HG02840 (cell line): Measurements from ENCODE around the gene HSPB7.
"Not testable (repeated sequence)": the region's sequence is repeated elsewhere in the genome, so short reads cannot be mapped to it uniquely, and the experiment has no call there.

Source experiments
- ATAC-seq: cut with Tn5 transposase; IDR thresholded peaks from one replicate; pipeline ENCODE4 v1.9.1; 2021; ENCODE audit warnings: mild to moderate bottlenecking, moderate library complexity, moderate number of reproducible peaks; ENCODE audit not compliant: unreplicated experiment, low FRiP score

Gene HSPB7

DNA sequence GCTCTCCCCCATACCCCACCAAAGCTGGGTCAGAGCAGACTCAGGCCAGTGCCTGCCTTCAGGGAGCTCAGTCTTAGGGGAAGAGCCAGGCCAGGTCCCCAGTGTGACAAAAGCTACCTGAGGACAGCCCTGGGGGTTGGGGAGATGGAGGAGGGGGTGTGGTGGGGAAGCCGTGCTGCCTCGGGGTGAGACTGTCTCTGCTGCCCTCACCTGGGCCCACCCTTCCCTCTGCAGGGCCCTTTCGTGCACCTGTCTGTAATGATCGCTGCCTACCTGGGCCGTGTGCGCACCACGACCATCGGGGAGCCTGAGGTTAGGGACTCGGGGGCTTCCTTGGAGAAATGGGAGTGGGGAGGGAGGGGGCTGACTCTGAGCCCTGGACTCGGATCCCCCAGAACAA lies 8.5 kb upstream of the HSPB7 start:
- ATAC-seq = not testable (repeated sequence)

DNA sequence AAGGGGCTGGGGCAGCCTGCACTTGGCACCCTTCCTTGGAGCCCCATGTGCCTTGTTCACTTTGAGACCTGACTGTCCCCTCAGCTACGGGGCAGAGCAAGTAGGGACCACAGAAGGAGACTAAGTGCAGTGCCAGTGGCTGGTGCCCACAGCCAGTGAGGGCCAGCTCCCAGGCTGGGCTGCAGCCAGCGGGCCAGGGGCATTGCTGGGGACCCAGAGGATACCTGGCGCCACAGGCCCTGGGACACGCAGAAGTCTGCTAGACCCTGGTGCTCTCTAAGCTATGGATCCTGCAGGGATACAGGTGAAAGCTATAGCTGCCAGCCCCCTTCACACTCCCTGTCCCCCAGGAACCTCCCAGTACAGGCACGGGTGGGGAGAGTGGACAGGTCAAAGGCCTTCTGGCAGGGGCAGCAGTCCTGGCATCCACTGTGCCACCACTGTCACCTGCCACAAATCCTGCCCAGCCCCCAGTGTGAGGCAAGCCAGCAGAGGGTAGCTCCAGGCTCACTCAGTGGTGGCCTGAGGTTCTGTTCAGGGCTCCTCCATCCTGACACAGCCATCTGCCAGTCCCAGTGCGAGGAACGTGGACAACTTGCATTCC lies 5.3 kb upstream of the HSPB7 start:
- ATAC-seq = no peak

DNA sequence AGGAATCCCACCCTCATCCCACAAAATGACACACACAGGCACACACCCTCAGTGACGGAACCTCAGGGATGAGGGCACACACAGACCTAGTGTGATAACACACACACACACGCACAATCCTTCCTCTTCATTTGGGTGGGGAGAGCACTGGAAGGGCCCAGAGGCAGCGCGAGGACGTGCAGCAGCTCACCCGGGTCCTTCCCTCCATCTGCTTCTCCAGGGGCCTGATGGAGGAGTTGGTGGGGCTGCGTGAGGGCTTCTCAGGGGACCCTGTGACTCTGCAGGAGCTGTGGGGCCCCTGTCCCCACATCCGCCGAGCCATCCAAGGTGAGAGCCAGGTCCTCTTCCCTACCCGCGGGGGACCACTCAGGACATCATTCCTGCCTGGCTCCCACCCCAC lies 4.5 kb upstream of the HSPB7 start:
- ATAC-seq = no peak

DNA sequence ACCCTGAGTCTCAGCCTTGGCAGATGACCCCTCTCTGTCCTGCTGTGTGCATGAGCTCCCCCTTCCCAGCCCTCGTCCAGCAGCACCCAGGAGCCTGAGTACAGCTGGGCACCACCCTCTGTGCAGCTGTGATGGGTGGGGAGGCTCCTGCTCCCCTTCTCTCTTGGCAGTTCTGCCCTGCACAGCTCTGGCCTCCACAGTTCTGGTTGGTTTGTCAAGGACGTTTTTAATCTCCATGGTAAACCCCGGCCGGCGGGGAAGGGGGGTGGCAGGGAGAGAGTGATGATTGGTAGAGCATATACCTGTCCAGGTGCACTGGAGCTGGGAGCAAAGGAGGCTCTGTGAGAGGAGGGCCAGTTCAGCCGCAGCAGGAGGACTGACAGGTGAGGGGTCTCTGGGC lies 3.8 kb upstream of the HSPB7 start, which contains the start of gene CLCNKA:
TSS of gene CLCNKA (plus strand) at position 356 of the 400 bp plus-strand sequence. CDS start 584 bp downstream, outside the sequence.
- no peak for ATAC-seq

DNA sequence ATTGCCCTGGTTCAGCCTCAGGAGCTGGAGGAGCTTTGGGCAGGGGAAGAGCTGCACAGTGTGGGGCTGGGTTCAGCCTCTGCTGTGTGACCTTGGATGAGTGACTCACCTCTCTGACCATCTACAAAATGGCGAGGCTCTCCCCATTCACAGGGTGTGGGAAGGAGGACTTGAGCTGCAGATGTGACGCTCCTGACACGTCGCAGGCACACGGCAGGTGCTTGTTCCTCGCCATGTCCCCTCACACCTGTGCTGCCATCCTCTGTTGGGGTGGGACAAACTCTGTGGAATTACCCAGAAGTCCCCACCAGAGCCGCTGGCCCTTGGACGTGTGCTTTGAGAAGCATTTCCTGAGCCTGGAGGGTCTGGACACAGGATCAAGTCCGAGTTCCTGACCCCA lies 3.0 kb upstream of the HSPB7 start:
- ATAC-seq = not testable (repeated sequence)

DNA sequence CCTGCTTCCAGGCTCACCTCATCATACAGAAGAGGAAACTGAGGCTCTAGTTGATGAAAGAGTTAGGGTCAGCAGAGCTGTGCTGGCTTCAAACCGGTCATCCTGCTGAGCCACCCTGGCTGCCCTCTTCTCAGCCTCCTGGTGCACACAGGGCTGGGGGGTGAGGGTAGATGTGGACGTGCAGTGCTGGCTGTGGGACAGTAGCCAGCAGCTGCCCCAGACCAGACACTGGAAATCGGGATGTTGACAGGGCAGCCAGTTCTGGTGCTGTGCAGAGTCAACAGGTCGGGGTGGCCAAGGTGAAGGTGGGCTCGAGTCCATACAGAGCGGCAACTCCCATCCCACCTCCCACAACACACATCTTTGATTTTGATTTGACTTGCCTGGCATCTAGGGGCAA lies 2.5 kb upstream of the HSPB7 start:
- ATAC-seq = no peak

DNA sequence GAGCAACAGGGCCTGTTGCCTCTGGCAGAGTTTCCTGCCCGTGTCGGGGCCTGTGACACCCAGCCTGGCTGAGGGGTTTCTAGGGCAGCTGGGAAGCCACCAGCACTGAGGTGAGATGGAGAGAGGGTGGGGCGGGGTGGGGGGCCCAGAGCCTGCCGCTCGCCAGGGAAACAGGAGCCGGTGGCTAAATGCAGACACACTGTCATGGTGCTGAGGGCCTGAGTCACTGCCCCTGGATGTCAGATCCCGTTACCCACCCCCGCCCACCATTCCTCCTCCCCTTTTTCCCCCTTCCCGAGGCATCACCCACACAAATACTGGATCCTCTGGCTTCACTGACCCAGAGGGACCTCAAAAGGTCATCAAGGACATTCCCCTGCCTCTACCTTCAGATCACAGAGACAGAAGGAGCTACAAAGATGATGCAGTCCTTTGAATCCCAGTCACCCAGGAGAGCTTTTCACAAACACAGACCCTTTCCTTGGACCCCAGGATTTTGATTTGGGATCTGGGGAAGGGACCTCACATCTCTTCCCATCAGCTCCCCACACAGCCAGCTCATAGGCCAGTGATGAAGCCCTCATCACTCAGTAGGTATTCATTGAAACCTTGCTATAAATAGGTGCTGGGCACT lies 1.9 kb upstream of the HSPB7 start:
- no peak for ATAC-seq

DNA sequence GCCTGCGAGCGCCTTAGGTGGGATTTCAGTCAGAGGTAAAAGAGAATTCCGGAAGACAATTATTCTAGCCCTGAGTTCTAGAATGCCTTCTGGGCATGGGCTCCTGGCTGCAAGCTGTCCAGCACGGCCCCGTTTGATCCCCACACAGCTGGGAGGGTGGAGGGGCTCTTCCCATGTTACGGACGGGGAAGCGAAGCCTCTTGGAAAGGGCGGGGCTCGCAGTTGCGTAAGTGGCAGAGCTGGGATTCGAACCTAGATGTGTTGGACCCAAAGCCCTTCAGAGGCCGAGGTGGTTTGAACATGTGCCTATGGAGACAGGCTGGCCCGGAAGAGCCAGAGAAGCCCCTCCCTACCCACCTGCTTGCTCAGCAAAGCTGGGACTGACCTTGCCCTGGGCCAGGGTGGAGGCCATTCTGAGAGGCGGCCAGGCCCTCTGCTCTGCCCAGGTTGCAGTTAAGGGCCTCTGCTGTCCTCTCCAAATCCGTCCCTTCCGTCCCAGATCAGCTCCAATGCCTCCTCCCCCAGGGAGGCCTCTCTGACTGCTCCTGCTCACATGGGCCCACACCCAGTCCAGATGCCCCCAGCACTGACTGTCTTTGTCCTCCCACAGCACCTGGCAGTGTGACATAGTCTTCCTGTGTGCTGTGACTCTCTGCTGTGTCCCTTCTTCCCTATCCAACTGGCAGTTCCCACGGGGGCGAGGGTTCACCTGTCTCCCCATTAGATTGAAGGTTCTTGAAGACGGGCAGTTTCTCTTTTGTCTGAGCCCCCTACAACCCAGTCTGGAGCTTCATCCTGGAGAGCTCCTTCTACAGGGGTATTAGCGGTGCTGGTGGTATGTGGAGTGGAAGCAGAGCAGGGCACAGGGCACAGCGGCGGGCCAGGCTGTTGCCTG lies 1.2 kb upstream of the HSPB7 start:
- no peak for ATAC-seq

DNA sequence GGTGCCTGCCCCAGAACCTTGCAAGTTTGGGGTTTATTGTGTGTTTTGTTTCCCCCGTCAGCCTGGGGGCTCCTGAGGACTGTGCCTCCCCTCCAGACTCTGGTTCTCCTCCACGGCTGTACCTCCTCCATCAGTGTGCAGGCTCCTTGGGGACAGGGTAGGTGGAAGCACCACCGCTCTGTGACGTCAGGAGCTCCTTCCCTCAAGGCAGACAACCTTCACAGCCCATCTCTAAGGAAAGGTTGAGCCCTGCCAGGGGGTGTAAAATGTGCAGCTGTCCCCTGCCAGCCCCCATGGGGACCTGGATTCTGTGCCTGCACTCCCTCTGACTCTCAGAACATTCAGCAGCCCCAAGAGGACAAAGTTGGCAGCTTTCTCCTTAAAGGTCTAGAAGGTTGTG lies 465 bp upstream of the HSPB7 start:
- ATAC-seq = no peak

DNA sequence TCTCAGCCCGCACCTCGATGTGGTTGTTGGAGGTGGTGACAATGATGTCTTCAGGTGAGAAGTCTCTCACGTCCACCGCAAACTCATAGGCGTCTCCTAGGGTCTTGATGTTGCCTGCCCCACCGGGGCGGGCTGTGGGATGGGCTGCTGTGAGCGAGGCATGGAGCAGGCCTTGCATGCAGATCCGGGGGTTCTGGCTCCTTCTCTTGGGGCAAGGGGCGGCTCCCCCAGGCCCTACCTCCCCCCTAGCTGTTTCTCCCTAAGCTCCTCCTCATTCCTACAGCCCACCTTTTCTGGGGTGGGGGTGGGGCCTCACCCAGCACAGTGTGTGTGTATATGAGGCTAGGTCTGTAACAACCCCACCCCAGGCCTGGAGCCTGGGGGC lies 775 bp downstream of the HSPB7 start:
- ATAC-seq = no peak

DNA sequence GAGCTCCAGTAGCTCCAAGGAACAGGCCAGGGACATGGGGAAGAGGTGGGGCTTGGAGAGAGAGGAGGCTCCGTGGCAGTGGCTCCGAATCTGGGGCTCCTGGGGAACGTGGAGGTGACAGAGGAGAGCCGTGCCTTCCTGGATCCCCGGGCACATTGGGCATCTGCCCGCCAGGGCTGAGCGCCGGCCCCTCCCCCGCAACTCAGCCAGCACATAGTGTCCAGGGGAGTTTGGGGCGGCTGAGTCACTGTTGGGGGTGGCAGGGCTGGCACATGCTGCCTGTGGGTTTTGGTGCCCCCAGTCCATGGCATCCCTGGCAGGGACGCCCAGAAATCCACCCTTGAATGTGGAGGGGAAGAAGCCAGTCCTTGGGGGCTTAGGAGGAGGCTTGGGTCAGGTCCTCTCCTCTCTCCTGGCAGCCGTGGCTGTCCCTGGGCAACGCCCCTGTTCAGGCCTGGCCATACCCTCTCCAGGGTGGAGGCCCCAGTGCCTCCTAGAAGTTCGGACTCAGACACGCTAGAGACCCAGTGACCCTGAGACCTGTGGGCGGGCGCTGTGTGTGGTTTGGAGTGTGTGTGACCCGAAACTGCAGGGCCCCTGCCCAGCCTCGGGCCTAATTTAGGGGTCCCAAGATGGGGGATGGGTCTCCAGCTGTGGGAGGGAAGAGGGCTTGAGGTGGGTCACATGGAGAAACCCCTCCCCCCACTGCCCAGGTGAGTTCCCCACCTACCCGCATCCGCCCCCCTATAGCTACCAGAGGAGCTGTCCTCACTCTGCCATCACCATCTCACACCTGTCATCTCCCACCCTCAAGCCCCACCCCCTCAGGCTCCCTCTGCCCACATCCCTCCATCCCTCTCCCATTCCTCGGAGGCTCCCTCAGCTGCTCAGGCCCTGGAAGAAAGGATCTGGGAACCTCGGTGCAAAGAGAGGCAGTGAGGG lies 1.6 kb downstream of the HSPB7 start:
- no peak for ATAC-seq

DNA sequence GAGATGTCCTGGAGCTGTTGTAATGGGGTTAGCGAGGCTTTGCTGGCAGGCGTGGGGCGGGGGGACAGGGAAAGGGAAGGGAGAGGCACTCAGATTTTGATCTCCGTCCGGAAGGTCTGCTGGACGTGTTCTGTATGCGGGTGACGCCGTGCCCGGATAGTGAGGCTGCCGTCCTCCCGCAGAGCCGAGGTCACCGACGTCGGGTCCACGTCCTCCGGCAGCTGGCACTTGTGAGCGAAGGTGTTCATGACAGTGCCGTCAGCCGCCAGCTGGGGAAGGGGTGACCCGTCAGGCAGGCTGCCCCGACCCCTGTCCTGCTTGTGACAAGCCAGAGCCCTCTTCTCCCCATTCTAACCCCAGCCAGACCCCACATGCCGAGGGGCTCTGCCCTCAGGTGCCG lies 2.4 kb downstream of the HSPB7 start:
- no peak for ATAC-seq

DNA sequence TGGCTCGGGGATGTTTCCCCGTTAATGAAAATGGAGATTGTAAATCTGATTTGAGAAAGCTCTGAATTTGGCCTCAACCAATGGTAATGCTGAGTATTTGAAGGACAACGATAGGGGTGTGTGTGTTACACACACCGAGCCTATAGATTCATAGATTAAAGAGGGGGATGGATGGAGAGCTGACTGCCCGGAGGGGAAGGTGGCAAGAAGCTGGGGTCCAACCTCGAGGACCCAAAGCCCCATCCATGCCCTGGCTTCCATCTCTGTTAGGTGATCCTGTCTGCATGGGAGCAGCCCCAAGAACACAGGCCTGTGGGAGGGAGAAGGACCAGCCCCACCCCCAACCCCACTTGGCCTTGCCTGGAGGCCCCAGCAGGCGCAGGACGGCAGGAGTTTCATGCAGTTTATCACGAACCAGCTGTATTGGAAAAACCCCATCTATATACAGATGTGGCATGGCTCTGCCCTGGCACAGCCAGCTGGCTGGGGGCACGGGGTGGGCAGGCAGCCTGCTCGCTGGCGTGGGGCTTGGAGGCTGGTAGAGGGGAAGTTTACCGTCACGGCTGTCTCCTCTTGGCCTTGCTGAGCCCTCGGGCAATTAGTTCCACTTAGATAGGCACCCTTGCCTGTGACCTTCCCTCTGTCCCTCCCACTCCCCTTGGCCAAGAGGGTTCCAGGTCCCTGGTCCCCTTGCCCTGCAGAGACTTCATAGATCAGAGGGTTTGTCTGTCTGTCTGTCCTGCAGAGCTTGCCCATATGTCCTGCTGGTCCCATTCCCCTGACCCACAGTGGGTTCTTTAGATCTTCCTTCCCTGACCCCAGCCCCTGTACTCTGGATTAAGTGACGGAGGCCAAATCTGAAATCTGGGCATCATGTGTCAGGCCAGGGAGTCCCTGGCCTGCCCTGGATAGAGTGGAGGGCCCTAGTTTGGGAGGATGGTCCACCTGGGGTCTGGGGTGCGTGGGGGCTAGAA lies 3.0 kb downstream of the HSPB7 start:
- ATAC-seq = no peak

DNA sequence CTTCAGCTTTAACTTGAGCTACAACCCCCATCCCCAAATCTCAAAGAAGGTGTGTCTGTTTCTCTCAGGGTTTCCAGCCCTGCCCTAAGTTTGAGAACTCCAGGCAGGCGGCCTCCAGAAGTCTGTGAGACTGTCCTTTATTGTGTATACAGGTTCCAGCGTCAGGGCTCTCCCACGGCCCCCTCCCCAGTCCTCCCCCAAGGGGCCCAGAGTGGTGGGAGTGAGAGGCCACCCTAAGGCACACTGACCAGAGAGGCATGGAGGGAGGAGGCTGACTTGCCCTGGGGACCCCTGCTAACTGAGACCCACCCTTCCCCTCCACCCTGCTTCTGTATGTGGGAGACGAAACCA lies 4.0 kb downstream of the HSPB7 start:
- no peak for ATAC-seq

DNA sequence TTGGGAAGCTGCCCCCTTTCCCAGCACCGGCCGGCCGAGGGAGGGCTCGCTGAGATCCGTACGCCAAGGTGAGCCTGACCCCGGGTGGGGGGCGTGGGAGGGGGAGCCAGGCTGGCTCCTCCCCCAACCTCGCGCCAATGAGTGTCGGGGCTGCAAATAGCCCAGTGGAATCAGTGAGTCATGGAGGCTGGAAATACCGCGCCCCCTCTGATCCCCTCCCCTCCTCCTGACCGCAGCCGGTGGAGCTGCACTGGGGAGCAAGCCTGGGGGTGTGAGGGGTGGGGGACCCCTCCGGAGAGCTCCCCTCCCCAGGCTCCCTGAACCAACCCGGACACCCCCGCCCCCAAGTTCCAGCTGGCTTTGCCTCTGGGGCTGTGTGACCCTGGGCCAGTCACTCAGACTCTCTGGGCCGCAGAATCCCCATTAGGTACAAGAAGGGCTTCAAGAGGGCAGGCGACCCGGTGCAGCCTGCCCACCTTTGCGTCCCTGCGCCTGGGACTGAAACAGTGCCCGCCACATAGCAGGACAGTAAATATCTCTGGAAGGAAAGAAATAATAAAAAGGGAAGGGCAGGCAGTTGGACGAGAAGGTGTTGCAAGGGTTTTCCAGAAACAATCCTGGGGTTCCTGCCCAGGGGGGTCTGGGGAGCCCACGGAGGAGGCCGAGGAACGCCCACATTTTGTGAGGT lies 4.5 kb downstream of the HSPB7 start:
- no peak for ATAC-seq

DNA sequence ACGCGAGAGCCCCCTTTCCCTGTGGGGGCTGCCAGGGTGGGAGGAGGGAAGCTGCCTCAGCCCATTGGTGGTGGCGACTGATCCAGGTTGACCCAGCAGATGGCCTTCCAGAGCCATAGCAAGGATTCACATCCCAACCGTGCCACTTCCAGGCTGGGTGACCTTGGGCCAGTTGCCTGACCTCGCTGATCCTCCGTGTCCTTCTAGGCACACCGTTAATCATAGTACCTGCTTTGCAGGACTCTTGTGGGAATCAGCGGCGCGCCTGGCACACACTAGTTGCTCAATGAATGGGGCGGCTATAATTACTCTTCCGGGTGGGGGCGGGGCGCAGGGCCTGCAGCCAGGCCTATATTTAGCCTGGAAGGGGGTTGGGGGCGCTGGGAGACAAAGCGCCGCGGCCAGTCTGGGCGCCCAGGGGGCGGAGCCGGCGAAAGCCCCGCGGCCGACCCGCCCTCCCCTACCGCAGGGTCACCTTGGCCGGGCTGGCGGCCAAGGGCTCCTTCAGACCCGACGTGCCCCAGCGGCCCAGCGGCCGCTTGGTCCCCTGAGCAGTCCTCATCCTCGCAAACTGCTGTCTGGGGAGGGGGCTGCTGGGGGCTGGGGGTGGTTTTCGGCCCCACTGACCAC lies 5.1 kb downstream of the HSPB7 start:
- ATAC-seq = no peak

DNA sequence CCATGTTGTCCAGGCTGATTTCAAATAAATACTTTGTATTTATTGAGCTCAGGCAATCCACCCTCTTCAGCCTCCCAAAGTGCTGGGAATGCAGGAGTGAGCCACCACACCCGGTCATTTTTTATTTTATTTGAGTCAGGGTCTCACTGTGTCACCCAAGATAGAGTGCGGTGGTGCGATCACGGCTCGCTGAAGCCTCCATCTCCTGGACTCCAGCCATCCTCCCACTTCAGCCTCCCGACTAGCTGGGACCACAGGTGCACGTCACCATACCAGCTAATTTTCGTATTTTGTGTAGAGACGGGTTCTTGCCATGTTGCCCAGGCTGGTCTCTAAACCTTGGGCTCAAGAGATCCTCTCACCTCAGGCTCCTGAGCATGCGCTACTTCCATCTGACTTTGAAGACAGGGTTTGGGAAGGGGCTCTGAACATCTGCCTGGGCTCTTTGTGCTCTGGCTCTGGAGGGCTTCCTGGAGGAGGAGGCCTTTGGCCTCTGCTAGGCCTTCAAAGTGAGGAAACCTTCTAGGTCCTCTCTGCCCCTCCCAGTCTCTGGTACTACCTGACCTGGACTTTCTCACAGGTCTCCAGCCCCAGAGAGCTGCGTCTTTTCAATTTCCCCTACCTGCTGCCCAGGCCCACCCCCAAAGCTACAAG lies 5.8 kb downstream of the HSPB7 start:
- ATAC-seq = no peak

DNA sequence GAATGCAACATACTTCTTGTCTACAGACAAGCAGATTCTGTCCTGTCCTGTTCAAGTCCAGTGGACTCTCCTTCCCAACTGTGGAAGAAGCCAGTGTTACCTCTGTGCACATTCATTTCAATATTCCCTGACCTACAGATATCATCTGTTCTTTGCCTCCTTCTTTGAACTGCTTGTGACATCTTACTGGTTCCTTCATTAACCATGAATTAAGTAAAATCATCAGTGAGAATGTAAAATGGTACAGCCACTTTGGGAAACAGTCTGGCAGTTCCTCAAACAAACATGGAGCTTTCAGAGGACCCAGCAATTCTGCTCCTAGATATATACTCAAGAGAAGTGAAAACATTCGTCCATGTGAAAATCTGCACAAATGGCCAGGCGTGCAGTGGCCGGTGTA lies 7.0 kb downstream of the HSPB7 start:
- no peak for ATAC-seq
